HG02970 (cell line): Measurements from ENCODE around the gene CPA2.
"Not testable (repeated sequence)": the region's sequence is repeated elsewhere in the genome, so short reads cannot be mapped to it uniquely, and the experiment has no call there.

Experiments
- ATAC-seq: cut with Tn5 transposase; IDR thresholded peaks from one replicate; pipeline ENCODE4 v1.9.1; 2021; ENCODE audit warnings: mild to moderate bottlenecking, moderate library complexity, moderate number of reproducible peaks; ENCODE audit not compliant: unreplicated experiment, low FRiP score

The CPA2 gene

GRCh38 chr7:130303127-130303526 lies 36.5 kb downstream of the CPA2 start:
- ATAC-seq = no peak

- no peak for ATAC-seq
These were observed 36.9 kb downstream of the CPA2 start for GRCh38 chr7:130303551-130303950.

GRCh38 chr7:130303982-130304381 lies 37.3 kb downstream of the CPA2 start:
- ATAC-seq = no peak

GRCh38 chr7:130304878-130305277 lies 38.2 kb downstream of the CPA2 start:
- no peak for ATAC-seq

GRCh38 chr7:130305433-130306042 lies 38.9 kb downstream of the CPA2 start:
- no peak for ATAC-seq

- no peak for ATAC-seq
These were observed 43.3 kb downstream of the CPA2 start for GRCh38 chr7:130309986-130310385.

- no peak for ATAC-seq
These were observed 47.6 kb downstream of the CPA2 start for GRCh38 chr7:130314305-130314704.

GRCh38 chr7:130319541-130319940 lies 52.9 kb downstream of the CPA2 start:
- ATAC-seq = no peak

- ATAC-seq = not testable (repeated sequence)
These were observed 55.0 kb downstream of the CPA2 start for GRCh38 chr7:130321542-130322229.

GRCh38 chr7:130322615-130323014 lies 56.0 kb downstream of the CPA2 start:
- no peak for ATAC-seq

GRCh38 chr7:130324306-130324943 lies 57.8 kb downstream of the CPA2 start:
- no peak for ATAC-seq

GRCh38 chr7:130329681-130330080 lies 63.0 kb downstream of the CPA2 start:
- no peak for ATAC-seq

GRCh38 chr7:130332259-130333053 lies 65.8 kb downstream of the CPA2 start:
- ATAC-seq = no peak

- ATAC-seq = no peak
These were observed 67.2 kb downstream of the CPA2 start for GRCh38 chr7:130333832-130334231.

GRCh38 chr7:130334274-130334673 lies 67.6 kb downstream of the CPA2 start:
- no peak for ATAC-seq

- ATAC-seq = no peak
These were observed 70.8 kb downstream of the CPA2 start for GRCh38 chr7:130337410-130337971.

GRCh38 chr7:130338233-130338632 lies 71.6 kb downstream of the CPA2 start:
- ATAC-seq = no peak
